Embryonic facial prominence (tissue), 1 donor: ENCODE data around the gene COQ8B.
"Not testable (repeated sequence)": the region's sequence is repeated elsewhere in the genome, so short reads cannot be mapped to it uniquely, and the experiment has no call there.

Experiments used
- DNase-seq: peaks from one replicate; pipeline ENCODE4 v3.0.0-alpha.2; 2016; ENCODE audit errors: extremely low spot score

Gene COQ8B

DNA sequence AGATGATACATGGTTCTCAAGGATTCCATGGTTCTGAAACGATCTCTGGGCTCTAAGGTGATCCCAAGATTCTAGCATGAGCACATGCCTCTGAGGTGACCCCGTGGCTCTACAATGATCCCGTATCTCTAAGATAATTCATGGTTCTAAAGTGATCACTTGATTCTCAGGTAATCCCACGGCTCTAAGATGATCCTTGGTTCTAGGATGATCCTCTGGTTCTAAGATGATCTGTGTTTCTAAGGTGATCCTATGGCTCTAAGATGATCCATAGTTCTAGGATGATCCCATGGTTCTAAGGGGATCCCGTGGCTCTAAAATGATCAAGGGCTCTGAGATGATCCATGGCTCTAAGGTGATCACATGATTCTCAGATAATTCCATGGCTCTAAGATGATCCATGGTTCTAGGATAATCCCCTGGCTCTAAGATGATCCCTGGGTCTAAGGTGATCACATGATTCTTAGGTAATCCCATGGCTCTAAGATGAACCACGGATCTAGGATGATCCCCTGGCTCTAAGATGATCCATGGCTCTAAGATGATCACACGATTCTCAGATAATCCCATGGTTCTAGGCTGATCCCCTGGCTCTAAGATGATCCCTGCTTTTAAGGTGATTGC is 47.6 kb downstream of the COQ8B start:
- no peak for DNase-seq

DNA sequence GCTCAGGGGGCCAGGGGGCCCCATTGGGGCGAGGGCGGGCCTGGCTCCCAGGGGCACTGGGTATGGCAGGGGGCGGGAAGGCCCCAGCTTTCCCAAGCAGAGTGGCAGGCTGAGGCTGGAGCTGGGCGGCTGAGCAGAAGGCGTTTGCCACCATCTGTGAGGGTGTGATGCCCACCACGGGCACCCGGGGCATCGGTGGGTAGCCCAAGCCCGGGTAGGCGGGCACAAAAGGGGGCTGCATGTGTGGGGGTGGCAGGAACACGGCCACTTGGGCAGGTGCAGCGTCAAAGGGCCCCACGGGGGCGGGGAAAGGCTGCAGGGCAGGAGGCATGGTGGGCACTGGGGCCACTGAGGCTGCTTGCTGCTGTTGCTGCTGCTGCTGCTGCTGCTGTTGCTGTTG is 49.1 kb downstream of the COQ8B start:
- no peak for DNase-seq

DNA sequence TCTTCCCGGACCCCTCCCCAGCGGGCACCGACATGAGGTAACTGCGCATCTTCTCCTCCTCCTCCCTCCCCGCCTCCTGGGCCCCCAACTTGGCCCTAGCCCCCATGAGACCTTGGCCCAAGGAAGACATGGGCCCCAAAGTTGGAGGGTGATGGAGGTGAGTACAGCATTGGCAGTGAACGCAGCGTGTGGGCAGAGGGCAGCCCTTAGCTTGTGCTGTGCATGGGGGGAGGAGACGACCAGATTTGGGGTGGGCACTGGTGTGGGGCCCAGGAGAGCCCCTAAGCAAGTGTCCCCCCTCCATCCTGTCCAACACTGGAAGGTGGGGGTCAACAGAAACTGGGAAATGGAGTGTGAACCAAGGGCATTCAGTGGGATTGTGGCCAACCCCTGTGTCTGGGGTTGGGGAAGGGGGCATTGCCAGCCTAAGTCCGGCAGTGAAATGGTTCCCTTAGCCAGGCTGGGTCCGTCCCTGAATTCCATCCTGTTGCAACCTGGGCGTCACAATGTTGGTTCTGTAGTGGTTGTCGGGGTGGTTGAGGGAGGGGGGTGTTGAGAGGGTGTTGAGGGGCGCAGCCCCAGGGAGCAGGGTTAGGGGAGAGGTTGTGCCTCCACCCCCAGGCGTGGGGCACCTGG is 49.8 kb downstream of the COQ8B start:
- DNase-seq, result no peak

DNA sequence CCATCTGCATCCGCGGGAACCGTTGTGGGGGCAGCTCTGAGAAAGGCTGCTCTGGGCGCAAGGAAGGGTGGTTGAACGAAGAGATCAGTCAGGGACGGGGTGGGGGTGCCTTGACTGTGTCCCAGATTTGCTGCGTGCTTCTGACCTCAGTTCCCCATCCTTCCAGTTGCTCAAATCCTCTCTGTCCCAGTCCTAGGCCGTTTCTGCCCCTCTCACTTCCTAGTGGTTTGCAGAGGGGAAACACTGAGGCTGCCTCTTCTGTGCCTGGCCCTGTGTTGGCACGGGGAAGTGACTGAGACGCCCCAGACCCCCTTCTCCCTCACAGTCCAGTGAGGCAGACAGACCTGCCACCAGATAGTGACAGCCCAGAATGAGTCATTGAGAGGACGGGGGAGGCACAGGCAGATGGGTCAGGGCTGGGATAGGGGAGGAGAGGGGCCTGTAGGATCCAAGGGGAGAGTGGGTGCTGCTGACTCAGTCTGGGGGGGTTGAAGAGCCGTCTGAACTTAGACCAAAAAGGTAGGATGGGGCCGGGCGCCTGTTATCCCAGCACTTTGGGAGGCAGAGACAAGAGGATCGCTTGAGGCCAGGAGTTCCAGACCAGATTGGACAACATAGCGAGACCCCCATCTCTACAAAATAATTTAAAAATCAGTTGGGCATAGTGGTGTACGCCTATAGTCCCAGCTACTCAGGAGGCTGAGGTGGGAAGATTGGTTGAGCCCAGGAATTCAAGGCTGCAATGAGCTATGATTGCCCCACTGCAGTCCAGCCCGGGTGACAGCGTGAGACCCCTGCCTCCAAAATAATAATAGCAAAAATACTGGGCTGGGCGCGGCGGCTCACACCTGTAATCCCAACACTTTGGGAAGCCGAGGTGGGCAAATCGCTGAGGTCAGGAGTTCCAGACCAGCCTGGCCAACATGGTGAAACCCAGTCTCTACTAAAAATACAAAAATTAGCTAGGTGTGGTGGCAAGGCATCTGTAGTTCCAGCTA is 52.7 kb downstream of the COQ8B start:
- no peak for DNase-seq

DNA sequence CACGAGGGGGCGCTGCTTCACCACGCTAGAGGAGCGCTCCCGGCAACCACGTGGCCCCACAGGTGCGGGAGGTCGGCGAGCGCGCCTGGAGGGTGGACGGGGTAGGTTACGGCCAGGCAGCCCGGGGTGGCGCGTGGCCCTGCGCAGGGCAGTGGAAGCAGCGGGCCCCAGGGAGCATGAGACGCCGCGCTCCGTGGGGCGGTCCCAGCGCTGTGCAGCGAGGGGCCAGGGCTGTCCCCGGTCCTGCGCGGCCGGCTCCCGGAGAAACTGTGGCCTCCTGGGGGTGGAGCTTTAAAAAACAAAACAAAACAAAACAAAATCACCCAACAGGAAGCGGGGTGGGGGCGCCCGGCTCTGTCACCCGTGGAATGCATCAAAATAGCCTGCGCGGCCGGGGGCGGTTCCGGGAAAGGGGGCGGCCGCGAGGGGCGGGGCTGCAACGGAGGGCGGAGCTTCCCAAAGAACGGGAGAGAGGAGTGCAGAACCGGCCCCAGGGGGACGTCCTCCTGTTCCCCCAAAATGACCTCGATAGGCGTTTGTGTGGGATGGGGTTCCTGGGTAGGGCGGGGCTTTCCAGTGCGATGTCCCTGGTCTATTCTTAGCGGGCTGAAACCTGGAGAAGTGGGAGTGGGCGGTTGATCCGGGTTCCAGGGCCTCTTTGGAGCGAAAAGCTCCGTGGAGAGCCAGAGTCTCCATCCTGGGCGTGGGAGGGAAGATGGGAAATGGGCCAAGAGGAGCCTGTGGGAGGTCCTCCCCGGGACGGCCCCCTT is 53.6 kb downstream of the COQ8B start:
- peak; percentile 69 for DNase-seq

DNA sequence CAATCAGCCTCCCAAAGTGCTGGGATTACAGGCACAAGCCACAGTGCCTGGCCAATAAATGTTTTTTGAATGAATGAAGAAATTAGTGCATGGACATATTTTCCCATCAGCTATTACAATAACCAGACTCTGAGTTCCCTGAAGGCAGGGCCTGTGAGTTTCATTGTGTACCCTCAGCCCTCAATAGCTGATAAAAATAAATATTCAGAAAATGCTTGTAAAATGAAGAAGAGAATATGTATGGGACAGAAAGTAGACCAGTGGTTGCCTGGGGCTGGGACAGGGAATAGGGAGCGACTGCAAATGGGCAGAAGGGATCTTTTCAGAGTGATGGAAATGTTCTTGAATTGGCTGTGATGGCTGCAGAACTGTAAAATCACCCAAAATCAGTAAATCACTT is 55.1 kb downstream of the COQ8B start:
- no peak for DNase-seq

DNA sequence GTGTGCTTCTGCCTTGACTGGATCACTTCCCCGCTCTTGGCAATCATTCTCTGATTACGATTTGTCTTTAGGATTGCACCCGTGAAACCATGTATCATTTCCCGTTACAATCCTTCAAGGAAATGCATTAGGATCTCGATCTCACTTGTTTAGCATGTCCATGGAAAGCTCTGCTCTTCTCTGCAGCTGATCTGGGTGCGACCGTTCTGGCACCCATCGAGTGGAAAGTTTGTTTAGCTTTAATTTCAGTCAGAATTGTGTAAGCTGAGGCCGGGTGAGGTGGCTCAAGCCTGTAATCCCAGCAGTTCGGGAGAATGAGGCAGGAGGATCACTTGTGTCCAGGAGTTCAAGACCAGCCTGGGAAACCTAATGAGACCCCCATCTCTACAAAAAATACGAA is 57.1 kb downstream of the COQ8B start:
- DNase-seq, result no peak

DNA sequence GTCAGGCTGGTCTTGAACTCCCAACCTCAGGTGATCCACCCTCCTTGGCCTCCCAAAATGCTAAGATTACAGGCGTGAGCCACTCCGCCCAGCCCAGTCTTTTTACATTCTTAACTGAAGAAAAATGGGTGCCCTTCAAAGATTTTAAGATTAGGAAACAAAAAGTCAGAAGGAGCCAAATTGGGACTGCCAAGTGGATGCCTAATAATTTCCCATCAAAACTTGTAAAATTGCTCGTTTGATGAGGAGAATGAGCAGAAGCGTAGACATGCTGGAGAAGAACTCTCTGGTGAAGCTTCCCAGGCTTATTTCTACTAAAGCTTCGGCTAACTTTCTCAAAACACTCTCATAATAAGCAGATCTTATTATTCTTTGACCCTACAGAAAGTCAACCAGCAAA is 57.6 kb downstream of the COQ8B start:
- no peak for DNase-seq

DNA sequence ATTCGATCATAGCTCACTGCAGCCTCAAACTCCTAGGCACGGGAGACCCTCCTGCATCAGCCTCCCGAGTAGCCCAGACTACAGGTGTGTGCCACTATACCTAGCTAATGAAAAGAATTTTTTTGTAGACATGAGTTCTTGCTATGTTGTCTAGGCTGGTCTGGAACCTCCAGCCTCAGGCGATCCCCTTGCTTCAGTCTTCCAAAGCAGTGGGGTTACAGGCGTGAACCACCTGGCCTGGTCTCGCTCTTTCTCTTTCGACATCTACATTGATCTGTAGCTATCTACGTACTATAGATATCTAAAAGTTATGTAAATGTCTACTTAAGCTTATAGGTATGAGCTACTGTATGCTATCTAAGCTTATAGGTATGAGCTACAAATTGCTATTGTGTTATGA is 58.7 kb downstream of the COQ8B start:
- no peak for DNase-seq

DNA sequence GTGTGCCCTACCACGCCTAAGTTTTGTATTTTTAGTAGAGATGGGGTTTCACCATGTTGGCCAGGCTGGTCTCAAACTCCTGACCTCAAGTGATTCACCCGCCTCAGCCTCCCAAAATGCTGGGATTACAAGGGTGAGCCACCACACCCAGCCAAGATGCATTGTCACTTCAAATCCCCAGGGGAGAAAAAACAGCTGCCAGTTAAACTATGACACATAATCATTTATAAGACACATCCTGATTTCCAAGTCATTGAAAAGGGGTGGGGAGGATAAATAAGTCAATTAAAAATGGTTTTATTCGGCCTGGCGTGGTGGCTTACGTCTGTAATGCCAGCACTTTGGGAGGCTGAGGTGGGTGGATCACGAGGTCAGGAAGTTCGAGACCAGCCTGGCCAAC is 61.0 kb downstream of the COQ8B start:
- not testable (repeated sequence) for DNase-seq

DNA sequence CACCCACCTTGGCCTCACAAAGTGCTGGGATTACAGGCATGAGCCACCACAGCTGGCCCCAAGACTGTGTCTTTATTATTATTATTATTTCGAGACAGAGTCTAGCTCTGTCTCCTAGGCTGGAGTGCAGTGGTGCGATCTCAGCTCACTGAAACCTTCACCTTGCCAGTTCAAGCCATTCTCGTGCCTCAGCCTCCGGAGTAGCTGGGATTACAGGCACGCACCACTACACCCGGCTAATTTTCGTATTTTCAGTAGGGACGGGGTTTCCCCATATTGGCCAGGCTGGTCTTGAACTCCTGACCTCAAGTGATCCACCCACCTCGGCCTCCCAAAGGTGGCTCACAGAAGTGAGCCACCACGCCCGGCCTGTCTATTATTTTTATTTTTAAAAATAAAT is 64.4 kb downstream of the COQ8B start:
- DNase-seq, result not testable (repeated sequence)

DNA sequence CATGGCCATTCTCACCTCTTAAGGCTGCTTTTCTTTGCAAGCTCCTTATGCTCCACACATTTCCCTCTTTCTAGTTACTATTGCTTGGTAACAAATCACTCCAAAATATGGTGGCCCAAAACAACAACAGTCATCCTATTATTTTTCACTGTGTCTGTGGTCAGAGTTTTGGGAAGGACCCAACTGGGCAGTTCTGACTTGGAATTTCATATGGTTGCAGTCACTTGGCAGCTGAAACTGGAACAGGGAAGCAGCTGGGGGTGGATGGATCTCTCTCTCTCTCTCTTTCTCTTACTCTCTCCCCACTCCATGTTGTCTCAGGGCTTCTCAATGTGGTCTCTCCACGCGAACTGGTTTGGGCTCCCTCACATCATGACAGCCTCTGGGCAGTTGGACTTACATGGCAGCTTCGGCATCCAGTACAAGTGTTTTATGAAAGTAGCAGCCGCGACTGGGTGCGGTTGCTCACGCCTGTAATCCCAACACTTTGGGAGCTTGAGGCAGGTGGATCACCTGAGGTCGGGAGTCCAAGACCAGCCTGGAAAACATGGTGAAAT is 65.9 kb downstream of the COQ8B start:
- no peak for DNase-seq

DNA sequence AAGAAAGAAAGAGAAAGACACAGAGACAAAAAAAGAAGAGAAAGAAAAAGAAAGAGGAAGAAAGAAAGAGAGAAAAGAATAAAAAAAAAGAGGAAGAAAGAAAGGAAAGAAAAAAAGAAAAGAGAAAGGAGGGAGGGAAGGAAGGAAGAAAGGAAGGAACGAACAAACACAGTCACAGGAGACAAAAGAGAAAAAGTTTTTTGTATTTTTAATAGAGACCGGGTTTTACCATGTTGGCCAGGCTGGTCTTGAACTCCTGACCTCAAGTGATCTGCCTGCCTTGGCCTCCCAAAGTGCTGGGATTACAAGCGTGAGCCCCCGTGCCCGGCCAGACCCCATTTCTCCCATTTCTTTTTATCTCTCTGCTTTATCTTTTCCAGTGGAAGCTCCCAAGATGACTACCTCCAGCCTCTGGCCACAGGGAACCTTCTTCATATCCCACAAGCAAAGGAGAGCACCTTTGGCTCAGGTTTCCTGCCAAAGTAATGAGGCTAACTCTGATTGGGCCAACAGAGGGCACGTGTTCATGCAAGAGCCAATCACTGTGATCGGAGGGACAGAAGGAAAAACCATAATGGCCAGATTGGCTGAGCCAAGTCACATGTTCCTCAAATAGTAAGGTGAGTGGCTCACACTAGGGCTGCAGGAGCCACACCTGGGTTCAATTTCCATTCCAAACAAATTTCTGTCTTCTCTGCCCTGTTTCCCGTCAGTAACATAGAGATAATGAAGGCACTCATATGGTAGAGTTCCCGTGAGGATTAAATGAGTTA is 66.6 kb downstream of the COQ8B start:
- not testable (repeated sequence) for DNase-seq

DNA sequence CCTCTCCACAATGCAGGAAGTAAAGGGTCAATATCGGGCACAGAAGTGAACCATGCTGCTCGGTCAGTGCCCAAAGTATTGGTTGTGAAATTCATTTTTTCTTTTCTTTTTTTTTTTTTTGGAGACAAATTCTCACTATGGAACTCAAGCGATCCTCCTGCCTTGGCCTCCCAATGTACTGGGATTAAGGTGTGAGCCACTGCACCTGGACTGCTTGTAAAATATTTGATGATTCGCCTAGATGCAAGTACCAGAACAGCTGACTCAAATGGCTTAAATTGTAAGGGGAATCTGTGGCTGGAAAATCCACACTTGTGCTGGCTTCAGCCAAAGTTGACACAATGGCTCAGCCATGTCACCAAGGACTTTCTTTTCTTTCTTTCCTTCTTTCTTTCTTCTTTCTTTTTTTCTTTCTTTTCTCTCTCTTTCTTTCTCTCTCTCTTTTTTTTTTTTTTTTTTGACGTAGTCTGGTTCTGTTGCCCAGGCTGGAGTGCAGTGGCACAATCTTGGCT is 69.9 kb downstream of the COQ8B start:
- no peak for DNase-seq

DNA sequence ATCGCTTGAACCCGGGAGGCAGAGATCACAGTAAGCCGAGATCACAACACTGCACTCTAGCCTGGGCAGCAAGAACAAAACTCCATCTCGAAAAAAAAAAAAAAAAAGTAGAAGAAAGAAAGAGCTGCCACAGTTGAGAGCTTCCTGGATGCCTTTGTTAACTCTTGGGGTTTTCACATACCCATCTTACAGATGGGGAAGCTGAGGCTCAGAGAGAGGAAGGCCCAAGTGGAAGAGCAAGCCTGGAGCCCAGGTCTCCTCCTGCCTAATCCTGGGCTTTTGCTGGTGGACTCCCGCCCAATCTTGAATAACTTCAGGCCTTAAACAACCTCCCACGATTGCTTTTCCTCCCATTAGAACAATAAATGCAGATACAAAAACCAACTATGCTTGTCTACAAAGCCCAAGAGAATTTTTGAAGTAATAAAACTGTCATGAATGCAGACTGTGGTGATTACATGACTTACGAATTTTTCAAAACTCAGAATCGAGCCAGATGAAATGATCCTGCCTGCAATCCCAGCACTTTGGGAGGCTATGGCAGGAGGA is 73.9 kb downstream of the COQ8B start:
- no peak for DNase-seq

DNA sequence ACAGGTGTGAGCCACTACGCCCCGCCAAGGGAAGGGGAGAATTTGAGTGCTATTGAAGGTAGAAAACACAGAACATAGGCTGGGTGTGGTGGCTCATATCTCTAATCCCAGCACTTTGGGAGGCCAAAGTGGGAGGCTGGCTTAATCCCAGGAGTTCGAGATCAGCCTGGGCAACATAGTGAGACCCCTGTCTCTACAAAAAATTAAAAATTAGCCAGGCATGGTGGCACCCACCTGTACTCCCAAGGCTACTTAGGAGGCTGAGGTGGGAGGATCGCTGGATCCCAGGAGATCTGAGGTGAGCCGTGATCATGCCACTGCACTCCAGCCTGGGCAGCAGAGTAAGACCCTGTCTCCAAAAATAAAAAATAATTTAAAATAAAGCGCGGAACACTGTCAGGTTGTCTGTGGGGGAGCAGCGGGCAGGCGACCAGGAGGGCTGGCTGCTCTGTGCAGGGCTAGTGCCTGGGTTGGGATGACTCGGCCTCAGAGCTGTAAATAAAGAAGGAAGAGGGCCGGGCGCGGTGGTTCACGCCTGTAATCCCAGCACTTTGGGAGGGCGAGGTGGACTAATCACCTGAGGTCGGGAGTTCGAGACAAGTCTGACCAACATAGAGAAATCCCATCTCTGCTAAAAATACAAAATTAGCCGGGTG is 74.5 kb downstream of the COQ8B start:
- DNase-seq, result no peak
